ENCODE results near the gene PTGES3.

DNA sequence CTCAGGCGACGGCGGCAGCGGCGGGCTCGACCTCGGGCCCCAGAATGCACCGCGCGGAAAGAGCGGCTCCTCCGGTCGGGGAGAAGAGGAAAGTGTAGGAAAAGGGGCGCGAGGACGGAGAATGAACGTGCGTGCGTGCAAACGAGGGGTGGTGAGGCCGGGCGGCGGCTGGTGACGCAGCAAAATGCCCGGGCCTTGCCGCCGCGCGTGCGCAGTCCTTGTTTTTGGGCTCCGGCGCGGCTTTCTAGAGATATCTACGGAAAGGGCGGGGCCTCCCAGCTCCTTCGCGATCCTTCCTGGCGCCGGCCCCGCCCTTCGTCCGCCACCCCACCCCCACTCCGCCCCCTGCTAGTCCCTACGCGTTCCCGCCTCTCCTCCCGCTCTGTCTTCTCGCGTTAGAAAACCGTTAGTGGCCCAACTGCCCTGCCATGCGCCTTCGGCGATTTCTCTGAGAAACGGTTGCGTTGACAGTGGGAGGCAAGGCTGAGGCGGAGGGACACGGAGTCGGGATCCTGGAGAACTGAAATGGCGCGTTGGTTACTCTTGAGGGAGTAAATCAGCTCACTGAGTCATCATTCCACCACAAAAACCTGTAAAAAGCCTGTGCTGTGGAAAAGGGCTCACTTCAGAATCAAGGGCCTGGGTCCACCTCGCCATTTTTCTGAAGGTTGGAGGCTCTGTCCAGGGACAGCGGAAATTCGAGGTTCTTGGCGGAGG is at the start of gene PTGES3:
- TF ChIP-seq POLR2AphosphoS5 (IDR thresholded peaks at IDR 0.05) (peak; percentile 98 to 99 (median 98)), EP300 (IDR thresholded peaks at IDR 0.05) (peak in 1 of 4 donors; percentile 93), POLR2A (IDR thresholded peaks at IDR 0.05) (peak; percentile 91 to 95)
- TF ChIP-seq, protein P1, sequence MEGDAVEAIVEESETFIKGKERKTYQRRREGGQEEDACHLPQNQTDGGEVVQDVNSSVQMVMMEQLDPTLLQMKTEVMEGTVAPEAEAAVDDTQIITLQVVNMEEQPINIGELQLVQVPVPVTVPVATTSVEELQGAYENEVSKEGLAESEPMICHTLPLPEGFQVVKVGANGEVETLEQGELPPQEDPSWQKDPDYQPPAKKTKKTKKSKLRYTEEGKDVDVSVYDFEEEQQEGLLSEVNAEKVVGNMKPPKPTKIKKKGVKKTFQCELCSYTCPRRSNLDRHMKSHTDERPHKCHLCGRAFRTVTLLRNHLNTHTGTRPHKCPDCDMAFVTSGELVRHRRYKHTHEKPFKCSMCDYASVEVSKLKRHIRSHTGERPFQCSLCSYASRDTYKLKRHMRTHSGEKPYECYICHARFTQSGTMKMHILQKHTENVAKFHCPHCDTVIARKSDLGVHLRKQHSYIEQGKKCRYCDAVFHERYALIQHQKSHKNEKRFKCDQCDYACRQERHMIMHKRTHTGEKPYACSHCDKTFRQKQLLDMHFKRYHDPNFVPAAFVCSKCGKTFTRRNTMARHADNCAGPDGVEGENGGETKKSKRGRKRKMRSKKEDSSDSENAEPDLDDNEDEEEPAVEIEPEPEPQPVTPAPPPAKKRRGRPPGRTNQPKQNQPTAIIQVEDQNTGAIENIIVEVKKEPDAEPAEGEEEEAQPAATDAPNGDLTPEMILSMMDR (IDR thresholded peaks at IDR 0.05), result no peak

Measured in sigmoid colon (tissue), 4 donors.